ENCODE data around the gene LRMDA.

The LRMDA gene

DNA sequence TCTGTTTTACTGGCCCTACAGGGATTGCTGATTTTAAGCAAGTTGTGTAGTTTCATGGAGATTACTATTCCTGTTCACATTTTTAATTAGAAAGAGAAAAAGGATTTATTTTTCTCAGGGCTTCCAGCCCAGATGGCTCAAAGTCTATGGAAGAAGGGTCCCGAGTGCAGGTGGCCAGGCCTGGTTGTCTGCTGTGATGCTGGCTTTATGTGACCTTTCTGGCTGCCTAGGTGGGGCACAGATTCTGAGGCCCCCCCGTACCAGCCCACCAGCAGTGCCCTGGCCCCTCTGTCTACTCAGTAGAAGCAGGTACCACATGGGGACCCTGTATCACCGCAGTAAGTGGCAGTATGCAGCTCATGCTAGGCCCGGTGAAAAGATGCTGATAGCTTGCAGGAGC is 426.5 kb downstream of the LRMDA start:
- TF ChIP-seq ZNF645 (tag by site-specific recombination; IDR thresholded peaks at IDR 0.05), result no peak
- TF ChIP-seq ZNF223 (tag by site-specific recombination; IDR thresholded peaks at IDR 0.05), result no peak
- TF ChIP-seq ZNF510 (tag by site-specific recombination; IDR thresholded peaks at IDR 0.05; ENCODE audit: insufficient replicate concordance), result no peak
- TF ChIP-seq ZNF37A (tag by site-specific recombination; IDR thresholded peaks at IDR 0.05), result no peak
- TF ChIP-seq BCL6B (tag by site-specific recombination; IDR thresholded peaks at IDR 0.05), result no peak
- no peak for TF ChIP-seq ZBTB8A (tag by site-specific recombination; IDR thresholded peaks at IDR 0.05)
- TF ChIP-seq, protein P1, sequence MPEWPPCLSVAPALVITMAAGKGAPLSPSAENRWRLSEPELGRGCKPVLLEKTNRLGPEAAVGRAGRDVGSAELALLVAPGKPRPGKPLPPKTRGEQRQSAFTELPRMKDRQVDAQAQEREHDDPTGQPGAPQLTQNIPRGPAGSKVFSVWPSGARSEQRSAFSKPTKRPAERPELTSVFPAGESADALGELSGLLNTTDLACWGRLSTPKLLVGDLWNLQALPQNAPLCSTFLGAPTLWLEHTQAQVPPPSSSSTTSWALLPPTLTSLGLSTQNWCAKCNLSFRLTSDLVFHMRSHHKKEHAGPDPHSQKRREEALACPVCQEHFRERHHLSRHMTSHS (tag by site-specific recombination; IDR thresholded peaks at IDR 0.05), result no peak
- TF ChIP-seq PRDM10 (tag by site-specific recombination; IDR thresholded peaks at IDR 0.05), result no peak
- TF ChIP-seq, protein P2, sequence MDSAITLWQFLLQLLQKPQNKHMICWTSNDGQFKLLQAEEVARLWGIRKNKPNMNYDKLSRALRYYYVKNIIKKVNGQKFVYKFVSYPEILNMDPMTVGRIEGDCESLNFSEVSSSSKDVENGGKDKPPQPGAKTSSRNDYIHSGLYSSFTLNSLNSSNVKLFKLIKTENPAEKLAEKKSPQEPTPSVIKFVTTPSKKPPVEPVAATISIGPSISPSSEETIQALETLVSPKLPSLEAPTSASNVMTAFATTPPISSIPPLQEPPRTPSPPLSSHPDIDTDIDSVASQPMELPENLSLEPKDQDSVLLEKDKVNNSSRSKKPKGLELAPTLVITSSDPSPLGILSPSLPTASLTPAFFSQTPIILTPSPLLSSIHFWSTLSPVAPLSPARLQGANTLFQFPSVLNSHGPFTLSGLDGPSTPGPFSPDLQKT (IDR thresholded peaks at IDR 0.05; ENCODE audit: borderline replicate concordance, low read depth, low read length), result no peak
- no peak for TF ChIP-seq ZNF610 (tag by site-specific recombination; IDR thresholded peaks at IDR 0.05; ENCODE audit: borderline replicate concordance)
- no peak for TF ChIP-seq ZNF394 (tag by site-specific recombination; IDR thresholded peaks at IDR 0.05; ENCODE audit: borderline replicate concordance)
- TF ChIP-seq ZNF544 (tag by site-specific recombination; IDR thresholded peaks at IDR 0.05), result no peak
- TF ChIP-seq, protein P3, sequence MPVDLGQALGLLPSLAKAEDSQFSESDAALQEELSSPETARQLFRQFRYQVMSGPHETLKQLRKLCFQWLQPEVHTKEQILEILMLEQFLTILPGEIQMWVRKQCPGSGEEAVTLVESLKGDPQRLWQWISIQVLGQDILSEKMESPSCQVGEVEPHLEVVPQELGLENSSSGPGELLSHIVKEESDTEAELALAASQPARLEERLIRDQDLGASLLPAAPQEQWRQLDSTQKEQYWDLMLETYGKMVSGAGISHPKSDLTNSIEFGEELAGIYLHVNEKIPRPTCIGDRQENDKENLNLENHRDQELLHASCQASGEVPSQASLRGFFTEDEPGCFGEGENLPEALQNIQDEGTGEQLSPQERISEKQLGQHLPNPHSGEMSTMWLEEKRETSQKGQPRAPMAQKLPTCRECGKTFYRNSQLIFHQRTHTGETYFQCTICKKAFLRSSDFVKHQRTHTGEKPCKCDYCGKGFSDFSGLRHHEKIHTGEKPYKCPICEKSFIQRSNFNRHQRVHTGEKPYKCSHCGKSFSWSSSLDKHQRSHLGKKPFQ (tag by site-specific recombination; IDR thresholded peaks at IDR 0.05), result no peak
- TF ChIP-seq HOXC10 (CRISPR knock-in tag; IDR thresholded peaks at IDR 0.05), result no peak
- TF ChIP-seq ZFP37 (tag by site-specific recombination; IDR thresholded peaks at IDR 0.05), result no peak
- TF ChIP-seq, protein P4, sequence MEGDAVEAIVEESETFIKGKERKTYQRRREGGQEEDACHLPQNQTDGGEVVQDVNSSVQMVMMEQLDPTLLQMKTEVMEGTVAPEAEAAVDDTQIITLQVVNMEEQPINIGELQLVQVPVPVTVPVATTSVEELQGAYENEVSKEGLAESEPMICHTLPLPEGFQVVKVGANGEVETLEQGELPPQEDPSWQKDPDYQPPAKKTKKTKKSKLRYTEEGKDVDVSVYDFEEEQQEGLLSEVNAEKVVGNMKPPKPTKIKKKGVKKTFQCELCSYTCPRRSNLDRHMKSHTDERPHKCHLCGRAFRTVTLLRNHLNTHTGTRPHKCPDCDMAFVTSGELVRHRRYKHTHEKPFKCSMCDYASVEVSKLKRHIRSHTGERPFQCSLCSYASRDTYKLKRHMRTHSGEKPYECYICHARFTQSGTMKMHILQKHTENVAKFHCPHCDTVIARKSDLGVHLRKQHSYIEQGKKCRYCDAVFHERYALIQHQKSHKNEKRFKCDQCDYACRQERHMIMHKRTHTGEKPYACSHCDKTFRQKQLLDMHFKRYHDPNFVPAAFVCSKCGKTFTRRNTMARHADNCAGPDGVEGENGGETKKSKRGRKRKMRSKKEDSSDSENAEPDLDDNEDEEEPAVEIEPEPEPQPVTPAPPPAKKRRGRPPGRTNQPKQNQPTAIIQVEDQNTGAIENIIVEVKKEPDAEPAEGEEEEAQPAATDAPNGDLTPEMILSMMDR (tag by site-specific recombination; IDR thresholded peaks at IDR 0.05), result no peak
- TF ChIP-seq, protein P5, sequence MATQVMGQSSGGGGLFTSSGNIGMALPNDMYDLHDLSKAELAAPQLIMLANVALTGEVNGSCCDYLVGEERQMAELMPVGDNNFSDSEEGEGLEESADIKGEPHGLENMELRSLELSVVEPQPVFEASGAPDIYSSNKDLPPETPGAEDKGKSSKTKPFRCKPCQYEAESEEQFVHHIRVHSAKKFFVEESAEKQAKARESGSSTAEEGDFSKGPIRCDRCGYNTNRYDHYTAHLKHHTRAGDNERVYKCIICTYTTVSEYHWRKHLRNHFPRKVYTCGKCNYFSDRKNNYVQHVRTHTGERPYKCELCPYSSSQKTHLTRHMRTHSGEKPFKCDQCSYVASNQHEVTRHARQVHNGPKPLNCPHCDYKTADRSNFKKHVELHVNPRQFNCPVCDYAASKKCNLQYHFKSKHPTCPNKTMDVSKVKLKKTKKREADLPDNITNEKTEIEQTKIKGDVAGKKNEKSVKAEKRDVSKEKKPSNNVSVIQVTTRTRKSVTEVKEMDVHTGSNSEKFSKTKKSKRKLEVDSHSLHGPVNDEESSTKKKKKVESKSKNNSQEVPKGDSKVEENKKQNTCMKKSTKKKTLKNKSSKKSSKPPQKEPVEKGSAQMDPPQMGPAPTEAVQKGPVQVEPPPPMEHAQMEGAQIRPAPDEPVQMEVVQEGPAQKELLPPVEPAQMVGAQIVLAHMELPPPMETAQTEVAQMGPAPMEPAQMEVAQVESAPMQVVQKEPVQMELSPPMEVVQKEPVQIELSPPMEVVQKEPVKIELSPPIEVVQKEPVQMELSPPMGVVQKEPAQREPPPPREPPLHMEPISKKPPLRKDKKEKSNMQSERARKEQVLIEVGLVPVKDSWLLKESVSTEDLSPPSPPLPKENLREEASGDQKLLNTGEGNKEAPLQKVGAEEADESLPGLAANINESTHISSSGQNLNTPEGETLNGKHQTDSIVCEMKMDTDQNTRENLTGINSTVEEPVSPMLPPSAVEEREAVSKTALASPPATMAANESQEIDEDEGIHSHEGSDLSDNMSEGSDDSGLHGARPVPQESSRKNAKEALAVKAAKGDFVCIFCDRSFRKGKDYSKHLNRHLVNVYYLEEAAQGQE (tag by site-specific recombination; IDR thresholded peaks at IDR 0.05), result no peak
- TF ChIP-seq ZNF16 (tag by site-specific recombination; IDR thresholded peaks at IDR 0.05; ENCODE audit: low read depth), result no peak
- TF ChIP-seq ZNF138 (tag by site-specific recombination; IDR thresholded peaks at IDR 0.05; ENCODE audit: borderline replicate concordance), result no peak
- CTCF ChIA-PET, result no interaction called here

More for the DNA sequence above, 426.5 kb downstream of the LRMDA start:
- Histone ChIP-seq H3K4me1 (ENCODE audit: control insufficient read depth, insufficient read depth, low read length) (no peaks in the 10 kb centered on the region), H3K36me3 (ENCODE audit: control insufficient read depth in 2 of 2, insufficient read depth in 1 of 2, low read length in 2 of 2) (no peaks in the 10 kb centered on the region), H3K27ac (ENCODE audit: extremely low read depth, low read depth, low read length) (no peak overlapping the region), H3K4me3 (ENCODE audit: low read depth, low read length) (no peak overlapping the region), H3K9me3 (ENCODE audit: control insufficient read depth, insufficient read depth, low read depth, low read length) (no peaks in the 10 kb centered on the region)
- POLR2A ChIA-PET, result interaction anchor here (0.5 kb wide), 1 partner anchor 326 kb away, joined by 5 read pairs; no protein-coding TSS in a partner anchor
